NCI-H187 treated with DMSO at 0.1 percent for 48 hours (cell line): ENCODE measurements around the gene KRT73.

Experiments used
- DNase-seq: peaks from one replicate; lab custom pipeline; 2025; lab: John Stamatoyannopoulos, UW

KRT73 gene

GRCh38 chr12:52566847-52567291 is 51.5 kb downstream of the KRT73 start:
- no peak for DNase-seq

- no peak for DNase-seq
These were observed 53.8 kb downstream of the KRT73 start for GRCh38 chr12:52564582-52564981.

GRCh38 chr12:52561880-52562449 is 56.4 kb downstream of the KRT73 start:
- no peak for DNase-seq

GRCh38 chr12:52559979-52560378 is 58.4 kb downstream of the KRT73 start:
- DNase-seq: no peak

GRCh38 chr12:52558781-52559445 is 59.4 kb downstream of the KRT73 start:
- DNase-seq: no peak
